HG02588 (cell line): Measurements from ENCODE around the gene ENTPD6.
"Not testable (repeated sequence)": the region's sequence is repeated elsewhere in the genome, so short reads cannot be mapped to it uniquely, and the experiment has no call there.

Experiments used
- ATAC-seq: cut with Tn5 transposase; IDR thresholded peaks from one replicate; pipeline ENCODE4 v1.9.1; 2021; ENCODE audit warnings: mild to moderate bottlenecking, moderate library complexity; ENCODE audit not compliant: unreplicated experiment

The ENTPD6 gene

GRCh38 chr20:25223179-25223661, 27.7 kb downstream of the ENTPD6 start:
- ATAC-seq, result no peak

GRCh38 chr20:25223765-25224720, 28.5 kb downstream of the ENTPD6 start:
- ATAC-seq, result no peak

- ATAC-seq, result no peak
Observed at GRCh38 chr20:25224941-25225340, 29.4 kb downstream of the ENTPD6 start.

- ATAC-seq, result no peak
Observed at GRCh38 chr20:25225642-25226432, 30.3 kb downstream of the ENTPD6 start.

GRCh38 chr20:25226433-25227316, 31.2 kb downstream of the ENTPD6 start:
- ATAC-seq, result no peak

GRCh38 chr20:25227317-25227831, 31.9 kb downstream of the ENTPD6 start:
- ATAC-seq, result no peak

GRCh38 chr20:25229486-25230165, 34.1 kb downstream of the ENTPD6 start:
- no peak for ATAC-seq

- ATAC-seq, result peak; percentile 85
Observed at GRCh38 chr20:25230166-25230831, 34.8 kb downstream of the ENTPD6 start.

GRCh38 chr20:25233016-25233772, 37.7 kb downstream of the ENTPD6 start:
- no peak for ATAC-seq

- not testable (repeated sequence) for ATAC-seq
Observed at GRCh38 chr20:25234009-25234849, 38.7 kb downstream of the ENTPD6 start.

- ATAC-seq, result no peak
Observed at GRCh38 chr20:25236450-25237304, 41.2 kb downstream of the ENTPD6 start.

GRCh38 chr20:25237610-25238318, 42.3 kb downstream of the ENTPD6 start:
- peak; percentile 58 for ATAC-seq

GRCh38 chr20:25238319-25239037, 43.0 kb downstream of the ENTPD6 start:
- ATAC-seq, result no peak

- ATAC-seq, result no peak
Observed at GRCh38 chr20:25239387-25240370, 44.2 kb downstream of the ENTPD6 start.
